NCI-H2171 (cell line): ENCODE measurements around the gene CDRT4.
"Not testable (repeated sequence)": the region's sequence is repeated elsewhere in the genome, so short reads cannot be mapped to it uniquely, and the experiment has no call there.

Experiments
- DNase-seq: peaks from one replicate; lab custom pipeline; 2025; lab: John Stamatoyannopoulos, UW

CDRT4 gene

DNA sequence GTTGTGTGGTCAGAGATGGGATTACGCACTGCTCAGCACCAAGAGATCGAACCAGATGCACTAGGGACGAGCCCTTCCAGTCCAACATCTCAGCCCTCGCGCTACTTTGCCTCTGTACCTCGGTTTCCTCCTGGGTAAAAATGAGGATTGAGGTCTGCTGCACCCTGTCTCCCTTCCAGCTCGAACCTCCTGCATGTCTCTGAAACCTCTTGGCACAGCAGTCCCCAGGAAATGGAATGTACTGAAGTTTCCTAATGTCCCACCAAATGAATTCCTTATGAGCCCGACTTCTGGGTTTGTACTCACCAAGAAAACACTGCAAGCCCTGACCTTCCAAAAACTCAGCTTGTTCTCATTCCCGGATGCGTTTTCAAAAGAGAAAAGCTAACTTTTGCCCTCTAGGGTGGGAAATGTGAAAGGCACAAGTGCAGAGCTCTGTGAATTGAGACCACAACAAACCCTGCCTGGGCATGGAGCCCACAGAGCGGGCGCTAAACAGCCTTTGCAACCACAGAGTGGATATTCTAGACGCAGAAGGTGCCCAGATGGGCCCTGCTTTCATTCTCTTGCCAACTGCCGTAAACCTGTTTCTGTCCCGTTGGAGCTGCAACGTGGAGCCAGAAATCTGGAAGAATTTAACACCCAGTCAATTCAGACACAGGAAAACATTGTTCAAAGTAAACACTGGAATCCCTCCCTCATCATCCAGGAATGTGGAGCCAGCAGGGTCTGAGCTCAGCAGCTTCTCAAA is 10.3 kb downstream of the CDRT4 start:
- peak; percentile 72 for DNase-seq

DNA sequence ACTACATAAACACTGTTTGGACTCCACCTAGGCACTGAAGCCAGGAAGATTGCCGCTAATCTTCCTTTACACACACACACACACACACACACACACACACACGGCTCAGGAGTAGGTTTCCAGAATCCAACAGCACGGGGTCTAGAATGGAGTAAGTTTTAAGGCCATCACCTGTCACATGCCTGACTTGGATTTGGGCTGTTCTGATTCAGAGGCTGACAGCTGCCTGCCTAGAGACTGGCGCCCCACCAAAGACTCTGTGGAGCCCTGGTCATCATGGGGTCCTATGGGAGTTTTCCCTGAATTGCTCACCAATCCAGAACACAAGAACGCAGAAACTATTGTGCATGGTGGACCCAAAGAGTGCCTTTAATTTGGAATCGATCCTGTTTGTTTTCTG is 10.9 kb downstream of the CDRT4 start:
- no peak for DNase-seq

DNA sequence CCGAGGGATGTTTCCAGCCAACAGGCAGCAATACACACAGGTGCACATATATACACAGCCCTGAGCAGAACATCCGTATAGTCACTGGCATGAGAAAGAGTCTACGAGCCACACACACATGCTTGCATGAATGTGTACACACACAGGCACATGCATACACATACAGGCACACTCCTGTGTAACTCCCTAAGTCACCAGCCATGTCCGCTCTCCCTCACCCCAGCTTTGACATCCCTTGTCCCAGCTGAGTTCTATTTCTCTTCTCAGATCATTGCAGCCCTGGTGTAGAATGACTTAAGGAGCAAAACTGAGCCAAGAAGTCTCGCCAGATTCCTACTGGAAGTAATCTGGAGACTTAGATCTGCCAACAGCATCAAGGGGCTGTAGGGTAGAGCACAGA is 13.1 kb downstream of the CDRT4 start:
- DNase-seq, result no peak

DNA sequence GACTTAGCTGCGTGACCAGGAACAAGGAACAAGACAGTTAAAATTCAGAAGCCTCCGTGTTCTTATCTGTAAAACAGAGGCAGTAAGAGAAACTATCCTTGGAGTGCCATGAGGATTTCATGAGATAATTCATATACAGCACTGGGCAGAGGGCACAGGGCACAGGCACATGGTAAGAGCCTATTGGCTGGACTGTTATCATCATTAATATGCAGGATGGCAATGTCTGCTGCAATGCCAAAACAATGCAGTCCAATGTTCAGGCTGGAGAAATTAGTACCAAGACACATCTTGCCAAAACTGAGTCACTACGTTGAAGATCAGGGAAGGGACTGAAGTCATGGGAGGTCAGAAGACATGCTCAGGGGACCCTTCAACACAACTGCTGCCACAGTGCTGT is 13.6 kb downstream of the CDRT4 start:
- DNase-seq, result no peak

DNA sequence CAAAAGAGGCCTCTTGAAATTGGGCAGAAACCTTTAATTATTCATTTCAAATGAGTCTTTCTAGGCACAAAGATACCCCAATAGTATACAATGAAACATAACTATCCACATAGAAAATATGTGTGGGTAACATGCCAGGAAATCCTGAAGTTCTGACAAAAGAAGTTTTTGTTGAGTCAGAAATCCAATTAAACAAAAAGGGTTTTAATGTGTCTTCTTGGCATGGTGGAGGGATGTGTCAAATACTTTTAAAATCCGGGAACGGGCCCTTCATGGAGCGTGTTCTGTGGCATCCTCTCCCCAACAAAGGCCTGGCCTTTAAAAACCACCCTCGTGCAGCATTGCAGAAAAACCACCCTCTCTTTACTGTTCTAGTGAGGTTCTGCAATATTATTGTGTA is 14.2 kb downstream of the CDRT4 start:
- no peak for DNase-seq

DNA sequence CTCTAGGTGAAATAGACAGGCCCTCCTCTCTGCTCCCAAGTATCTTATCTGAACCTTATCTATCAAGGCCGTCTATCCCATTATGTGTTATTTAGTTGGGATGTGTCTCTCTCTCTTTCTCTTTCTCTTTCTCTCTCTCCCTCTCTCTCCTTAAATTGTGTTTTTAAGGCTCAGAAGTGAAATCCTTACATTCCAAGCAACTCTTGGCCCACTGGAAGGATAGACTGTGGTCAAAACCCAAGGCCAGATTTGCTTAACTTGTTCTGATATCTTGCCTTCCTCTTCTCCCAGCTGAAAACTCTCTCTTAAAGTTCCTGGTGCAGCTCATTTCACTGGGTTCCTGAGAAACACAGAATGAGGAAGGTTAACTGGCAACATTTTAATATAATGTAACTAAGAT is 14.7 kb downstream of the CDRT4 start:
- no peak for DNase-seq

DNA sequence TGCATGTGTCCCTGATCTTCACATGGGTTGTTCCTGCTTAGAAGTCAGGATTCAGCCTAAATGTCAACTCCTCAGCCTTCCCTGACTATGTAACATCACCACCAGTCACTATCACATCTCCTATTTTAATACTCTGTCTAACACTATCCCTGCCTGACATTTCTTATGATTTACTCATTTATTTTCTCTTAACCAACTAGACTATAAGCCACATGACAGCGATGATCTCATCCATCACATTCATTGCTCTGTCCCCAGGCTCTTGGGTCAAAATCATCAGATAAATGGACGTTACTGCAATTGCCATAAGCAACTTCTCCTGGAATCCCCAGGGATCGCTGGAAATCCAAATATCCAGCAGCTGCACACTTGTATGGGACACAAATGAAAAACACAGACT is 15.7 kb downstream of the CDRT4 start:
- no peak for DNase-seq

DNA sequence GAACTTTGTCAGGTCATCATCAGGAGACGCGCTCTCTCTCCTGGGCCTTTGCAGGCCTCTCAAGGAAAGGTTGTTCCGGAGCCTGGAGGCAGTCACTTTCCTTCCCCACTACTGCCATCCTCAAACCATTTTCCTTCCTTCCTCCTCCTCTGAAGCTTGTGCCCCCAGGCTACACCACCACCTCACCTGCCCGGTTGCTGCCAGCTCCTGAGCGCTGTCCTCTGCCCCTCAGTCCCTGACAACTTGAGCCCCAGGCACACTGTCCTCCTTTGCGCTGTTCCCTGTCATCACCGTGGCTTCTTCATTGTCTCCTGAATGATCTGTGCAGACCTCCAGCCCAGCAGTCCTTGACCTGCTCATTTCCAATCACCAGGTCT is 18.9 kb downstream of the CDRT4 start:
- no peak for DNase-seq

DNA sequence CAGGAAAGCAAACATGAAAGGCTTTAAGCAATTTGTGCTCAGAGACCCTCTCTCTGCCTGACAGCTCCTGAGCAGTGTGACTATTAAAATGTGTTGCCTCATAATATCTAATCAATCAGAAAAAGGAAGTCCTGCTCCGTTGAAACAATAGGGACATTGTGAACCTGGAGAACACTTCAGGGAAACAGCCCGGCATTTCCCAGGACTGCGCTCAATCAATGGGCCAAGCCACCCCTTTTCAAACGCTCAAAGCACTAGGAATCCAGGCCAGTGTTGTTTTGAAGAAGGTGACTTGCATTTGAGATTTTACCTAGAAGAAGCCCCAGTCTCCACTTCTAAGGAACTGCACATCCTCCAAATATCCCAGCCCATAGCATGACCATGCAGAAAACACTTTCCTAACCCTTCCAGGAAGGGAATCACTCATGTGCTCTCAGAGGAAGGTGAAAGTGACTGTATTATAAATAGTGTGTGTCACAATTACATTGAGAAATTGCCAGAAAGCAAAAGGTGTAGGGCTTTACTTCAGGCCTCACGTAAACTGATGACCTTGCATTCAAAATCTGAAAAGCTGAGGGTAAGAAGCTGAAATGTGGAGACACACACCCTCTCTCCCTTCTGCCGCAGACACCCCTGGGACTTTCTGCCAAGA is 19.4 kb downstream of the CDRT4 start:
- DNase-seq, result no peak

DNA sequence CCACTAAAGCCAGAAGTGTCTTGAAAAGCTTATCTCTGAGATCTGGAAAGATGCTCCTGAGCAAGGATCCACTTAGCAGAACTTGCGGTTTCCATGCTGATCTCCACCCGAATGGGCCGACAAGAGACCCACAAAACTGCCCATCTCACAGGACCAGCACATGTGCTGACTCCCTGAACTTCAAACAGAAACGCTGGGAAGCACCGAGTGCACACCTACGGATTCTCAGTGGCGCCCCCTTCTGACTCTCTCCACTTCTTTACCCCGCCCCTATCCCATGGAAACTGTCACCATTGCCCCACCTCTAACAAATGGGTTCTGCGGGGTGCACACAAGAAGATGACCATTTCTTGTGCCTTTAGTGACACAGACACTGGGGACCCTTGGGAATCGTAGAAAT is 21.4 kb downstream of the CDRT4 start:
- no peak for DNase-seq

DNA sequence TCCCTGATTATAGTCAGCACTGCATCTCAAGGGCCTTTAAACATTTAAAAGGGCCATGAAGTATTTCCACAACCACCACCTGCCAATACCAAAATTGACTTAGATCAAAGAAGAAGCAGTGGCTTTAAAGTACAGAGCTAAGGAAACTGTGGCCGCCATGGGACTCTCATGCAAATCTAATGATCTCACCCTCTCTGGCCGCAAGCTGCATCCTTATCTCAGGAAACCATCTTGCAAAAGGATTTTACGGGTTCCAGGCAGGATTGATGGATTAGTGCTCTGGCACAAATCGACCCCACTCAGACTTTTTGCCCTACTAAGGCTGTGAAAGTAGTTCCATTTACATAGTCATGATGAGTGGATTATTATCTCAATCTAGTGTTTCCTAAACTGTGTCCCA is 22.6 kb downstream of the CDRT4 start:
- DNase-seq, result no peak

DNA sequence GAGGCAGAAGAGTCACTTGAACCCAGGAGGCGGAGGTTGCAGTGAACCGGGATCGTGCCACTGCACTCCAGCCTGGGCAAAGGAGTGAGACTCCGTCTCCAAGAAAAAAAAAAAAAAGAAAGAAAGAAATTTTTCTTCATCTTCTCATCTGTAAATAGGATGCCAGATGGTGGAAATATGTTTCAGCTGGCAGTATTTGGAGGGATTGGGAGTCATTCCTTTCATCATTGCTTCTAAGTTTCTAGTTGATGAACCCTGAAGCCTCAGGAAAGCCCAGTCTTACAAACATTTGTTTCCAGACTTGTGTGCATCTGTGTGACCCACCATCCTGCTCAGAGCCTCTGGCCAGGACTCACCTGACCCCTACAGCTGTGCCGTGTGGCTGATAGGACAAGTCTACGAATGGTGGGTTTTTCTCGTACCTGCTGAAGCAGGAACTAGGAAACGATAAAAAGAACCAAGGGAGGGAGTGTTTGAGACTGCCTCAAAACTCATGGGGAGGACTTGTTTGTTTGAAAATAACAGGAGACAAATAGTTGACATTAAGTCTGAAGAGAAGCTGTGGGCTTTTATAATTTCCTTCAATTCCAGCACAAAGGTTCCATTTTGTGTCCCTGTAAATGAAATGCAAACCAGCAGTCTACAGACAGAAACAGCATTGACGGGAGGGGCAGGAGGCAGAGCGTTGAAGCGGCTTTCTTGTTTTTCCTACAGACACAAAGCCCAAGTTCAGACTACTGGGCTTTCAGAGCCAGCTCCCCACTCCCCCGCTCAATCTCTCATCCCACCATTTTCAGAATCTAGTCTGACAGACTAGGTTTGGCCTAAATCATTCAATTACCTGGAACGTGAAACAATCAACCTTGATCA is 24.9 kb downstream of the CDRT4 start:
- DNase-seq, result no peak

DNA sequence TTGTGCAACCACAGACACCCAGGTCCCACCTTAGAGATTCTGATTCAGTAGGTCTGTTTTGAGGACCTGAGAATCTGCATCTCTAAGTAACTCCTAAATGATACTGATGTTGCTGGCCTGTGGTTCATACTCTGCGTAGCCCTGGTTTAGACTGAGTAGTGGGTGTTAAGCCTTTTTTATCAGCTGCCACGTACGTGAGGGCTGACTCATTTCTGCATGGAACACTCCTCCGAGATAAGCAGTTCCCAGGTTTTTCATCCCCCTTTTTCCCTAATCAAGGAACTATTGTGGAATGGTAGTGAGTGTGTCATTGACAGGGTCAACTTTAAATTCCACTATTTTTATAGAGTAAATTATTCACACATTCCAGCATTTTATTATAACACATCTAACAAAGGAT is 26.1 kb downstream of the CDRT4 start:
- no peak for DNase-seq

DNA sequence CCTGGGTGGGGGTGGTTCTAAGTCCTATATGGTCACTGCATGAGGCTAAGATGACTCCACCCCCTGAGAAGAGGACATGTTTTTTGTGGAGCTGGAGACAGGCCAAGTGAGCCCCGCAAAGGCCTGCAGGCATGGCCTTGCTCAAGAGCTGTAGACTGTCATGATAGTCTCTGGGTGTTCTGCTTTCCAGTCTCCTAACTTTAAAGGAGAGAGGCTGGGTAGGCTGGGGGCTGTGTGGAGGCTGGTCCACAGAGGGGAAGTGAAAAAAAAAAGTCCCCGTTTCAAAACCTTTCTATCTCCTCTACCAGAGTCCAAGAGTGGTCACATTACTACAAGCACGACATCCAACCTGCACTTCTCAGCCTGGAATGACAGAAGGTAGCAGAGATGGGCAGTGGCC is 27.1 kb downstream of the CDRT4 start:
- no peak for DNase-seq

DNA sequence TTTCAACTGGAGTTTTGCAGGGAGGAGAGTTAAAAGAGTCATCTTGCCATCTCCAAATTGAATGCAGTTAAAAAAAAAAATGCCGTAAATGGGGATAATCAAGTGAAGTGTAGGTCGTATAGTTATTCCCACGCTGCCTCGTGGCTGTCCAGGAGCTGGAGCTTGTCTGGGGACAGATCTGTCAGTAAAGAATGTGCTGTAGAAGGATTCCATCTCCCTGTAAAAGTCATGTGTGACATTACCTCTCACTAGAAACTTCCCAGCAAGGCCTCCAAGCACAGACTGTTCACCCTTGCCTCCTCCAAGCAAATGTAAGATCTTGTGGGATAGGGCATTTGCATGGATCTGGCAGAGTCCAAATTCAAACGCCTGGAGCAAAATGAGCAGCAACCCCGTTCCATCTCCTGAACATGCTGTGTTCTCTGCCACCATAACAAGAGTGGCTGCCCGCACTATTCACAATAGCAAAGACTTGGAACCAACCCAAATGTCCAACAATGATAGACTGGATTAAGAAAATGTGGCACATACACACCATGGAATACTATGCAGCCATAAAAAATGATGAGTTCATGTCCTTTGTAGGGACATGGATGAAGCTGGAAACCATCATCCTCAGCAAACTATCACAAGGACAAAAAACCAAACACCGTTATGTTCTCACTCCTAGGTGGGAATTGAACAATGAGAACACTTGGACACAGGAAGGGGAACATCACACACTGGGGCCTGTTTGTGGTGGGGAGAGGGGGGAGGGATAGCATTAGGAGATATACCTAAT is 28.0 kb downstream of the CDRT4 start:
- not testable (repeated sequence) for DNase-seq

DNA sequence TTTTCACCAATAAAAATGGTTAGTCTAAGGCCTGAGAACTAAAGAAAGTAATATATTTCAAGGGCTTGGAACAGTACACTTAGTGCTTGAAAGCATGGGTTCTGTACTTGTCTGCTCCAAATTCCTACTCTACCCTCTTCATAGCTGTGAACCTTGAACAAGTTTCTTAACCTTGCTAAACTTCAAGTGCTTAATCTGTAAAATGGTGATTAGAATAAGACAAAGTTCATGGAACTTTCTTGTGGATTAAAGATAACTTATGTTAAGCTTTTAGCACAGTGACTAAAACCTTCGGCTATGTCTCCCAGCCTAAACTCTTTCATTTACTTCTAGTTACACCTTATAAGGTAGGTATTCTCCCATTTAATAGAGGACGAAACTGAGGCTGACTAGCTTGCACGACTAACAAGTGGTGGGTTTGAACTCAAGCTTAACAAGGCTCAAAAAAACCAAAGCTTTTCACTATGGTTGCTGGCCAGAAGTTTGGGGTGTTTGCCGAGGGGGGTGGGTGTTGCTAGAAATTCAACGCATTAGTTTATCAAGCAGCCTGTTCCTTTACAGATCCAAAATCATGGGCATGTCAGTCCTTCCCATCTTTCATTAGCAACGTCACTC is 28.8 kb downstream of the CDRT4 start:
- DNase-seq, result no peak

DNA sequence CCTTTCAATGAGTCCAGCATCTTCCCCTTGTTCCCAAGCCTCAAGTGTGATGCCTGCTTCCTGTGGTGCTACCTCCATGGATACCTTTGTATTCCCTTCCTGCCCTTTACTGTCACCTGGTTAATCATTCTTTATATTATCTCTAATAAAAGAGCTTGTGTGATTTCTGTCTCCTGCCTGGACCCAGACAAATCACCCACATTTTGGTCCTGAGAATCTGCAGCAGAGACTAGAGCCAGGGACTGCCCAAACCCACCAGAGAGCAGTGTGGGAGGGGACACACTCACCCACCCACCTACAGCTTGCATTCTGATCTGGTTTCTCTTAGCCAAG is 30.2 kb downstream of the CDRT4 start:
- DNase-seq, result no peak

DNA sequence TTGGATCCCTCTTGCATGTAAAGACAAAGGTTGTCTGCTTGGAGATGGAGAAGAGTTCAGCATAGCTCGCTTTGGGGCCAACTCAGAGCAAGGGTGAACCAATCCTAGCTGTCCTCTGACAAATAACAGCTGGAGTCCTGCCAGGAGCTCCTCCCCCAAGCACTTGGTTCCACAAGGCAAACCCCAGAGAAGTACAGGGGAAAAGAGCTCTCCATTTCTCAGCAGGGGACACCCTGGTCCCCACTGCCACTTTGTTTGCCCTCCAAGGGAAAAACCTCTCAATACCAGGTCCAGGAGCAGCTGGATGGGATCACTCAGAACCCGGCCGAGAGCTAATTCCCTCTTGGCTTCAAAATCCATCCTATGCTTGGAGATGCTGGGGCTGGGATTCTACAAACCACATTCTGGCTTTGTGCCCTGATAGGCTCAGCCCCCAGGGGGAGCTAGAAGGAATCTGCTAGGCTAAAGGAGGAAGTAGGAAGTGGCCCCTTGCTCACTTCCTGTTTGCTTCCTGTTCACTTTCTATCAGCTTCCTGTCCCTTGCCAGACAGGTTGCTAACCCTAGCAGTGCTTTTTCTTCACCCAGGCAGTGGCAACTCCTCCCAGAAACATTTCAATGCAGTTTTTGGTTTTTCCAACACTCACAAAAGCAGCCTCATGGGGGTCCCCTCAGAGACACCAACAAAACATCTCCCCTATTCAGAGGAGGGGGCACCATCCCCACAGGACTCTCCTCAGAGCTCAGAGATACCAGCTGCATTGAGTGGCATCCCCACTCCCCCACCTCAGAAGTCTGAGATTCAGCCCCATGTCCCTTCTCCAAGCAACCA is 30.7 kb downstream of the CDRT4 start:
- no peak for DNase-seq

DNA sequence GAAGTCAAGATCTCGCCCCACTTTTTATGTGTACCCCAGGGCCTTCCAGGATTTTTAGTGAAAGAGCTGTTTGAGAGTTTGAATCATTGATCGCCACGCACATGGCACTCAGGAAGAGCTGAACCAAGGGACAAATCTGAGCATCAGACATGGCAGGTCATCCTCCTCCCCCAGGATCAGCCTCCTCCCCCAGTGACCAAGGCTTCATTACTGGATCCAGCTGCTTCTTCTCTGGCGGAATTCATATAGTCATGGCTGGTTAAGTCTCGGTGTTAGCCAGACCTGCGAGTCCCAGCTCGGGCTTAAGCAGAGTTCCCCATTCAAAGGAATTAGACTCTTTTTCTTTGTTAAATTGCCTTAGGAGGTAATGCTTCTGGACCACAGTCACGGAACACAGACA is 32.5 kb downstream of the CDRT4 start:
- no peak for DNase-seq

DNA sequence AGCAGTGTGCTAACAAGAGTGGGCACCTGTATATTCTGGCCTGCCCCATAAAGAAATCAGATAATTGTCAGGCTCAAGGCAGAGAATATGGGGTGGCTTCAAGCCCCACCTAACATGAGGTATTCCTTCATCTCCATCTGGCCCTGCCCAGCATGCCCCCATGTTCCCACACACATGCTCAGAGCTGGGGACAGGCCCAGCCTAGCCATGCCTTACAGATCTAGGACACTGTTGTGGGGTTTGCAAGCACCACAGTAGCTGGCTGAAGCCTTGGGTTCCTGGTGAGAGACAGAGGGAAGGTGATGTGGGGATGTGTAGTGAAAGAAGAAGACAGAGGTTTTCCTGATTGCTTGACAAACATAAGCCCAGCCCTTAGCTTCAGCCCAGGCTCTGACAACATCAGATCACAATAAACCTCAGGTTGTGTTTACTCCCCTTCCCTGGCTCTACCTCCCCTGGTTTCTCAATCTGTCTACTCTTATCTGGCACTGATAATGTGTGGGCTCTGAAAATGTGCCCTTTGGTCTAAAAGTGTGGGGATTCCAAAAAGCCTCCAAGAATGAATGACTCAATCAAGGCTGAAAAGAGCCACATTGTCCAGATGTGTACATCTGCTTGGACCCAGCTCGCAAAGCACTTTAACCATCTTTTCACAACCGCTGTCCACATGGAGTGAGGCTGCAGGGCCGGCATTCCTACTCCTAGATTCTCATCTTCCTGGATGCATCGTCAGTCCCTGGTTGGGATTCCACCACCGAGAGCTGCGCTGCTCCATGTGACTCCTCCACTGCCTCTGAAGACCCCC is 34.4 kb downstream of the CDRT4 start:
- DNase-seq, result no peak
